HG03565 (cell line): Measurements from ENCODE around the gene ELOVL4.

Source experiments
- ATAC-seq: cut with Tn5 transposase; IDR thresholded peaks from one replicate; pipeline ENCODE4 v1.9.1; 2021; ENCODE audit warnings: mild to moderate bottlenecking, moderate library complexity; ENCODE audit not compliant: unreplicated experiment

ELOVL4 gene

DNA sequence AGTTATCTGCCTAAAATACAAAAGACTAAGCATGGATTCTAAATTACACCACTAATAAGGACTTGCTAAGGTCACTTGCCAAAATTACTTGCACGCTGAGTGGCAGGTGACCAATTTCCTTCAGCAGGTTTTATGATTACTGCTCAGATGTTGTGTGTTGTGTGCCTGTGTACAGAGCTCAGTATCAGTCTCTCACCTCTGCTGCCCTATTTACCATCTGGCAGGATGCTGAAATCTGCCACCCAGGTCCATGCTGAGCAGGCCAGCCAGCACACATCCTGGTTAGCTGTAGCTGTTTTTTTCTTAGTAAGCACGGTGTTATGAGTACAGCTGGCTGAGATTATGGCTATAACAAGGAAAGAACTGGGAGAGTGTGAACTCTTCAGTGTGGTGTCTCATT, 34.0 kb downstream of the ELOVL4 start:
- ATAC-seq = no peak

DNA sequence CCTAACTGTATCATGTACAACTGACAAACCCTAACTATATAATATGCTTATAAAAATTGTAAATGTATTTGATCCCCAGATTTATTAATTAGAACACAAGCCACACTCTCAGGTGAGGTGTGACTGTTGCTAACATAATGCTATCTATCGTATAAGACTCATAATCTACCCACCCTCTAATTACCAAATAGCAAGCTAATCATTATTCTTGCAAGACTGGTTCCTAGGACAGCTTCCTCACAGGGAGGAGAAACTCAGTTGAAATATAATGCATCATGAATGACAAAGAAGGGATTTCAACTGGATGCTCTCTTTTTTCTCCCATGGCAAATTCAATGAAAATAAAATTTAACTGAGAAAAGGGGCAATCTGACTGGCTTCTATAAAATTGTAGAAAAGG, 35.4 kb downstream of the ELOVL4 start:
- no peak for ATAC-seq

DNA sequence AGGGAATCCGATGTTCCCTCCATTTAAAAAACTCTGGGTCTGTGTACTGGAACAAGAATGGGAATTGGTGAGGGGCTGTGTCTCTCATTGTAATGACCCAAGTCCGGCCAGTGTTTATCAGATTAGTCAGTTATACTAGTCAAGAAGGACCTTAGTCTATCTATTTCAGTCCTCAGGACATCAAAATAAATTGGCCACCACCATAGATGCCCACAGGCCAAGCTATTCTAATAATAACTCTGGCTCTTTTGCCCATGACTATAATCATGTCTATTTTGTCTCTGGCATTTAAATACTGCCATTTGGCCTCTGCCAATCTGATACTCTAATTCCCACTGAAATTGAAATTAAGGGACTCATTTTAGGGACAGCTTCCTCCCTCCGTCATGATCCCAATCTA, 37.8 kb downstream of the ELOVL4 start:
- no peak for ATAC-seq

DNA sequence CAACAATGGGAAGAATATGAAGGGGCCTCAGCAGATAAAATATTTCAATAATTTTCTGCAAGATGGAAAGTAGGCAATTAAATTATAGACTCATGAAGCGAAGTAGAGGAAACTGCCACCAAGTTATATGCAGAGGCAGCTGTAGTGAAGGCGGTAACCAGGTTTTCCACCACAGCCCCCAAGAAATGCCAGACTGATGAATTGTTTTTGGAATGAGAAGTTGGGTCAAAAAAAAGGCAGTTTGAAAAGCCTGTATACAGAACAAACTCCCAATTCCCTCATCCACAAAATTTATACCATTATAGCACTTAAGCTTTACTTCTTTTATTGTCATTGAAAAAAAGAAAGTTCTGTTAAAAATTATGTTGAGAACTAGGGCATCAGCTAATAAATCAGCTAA, 45.3 kb downstream of the ELOVL4 start:
- ATAC-seq = no peak

DNA sequence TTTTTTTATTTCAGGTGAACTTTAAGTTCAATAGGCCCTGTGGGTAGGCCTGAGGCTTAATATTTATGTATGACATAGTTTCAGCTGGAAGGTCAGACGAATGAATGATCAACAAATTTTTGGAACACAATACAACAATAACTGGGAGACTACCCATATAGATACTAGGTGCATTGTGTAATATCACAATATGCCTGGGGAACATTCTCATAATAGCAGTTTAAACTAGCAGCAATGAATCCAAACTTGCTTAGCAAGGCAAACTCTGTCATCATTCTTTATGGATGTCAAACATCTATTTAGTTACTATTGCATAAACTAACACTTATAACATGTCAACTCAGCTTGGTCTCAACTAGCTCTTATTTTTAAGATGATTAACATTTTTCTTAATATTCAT, 49.3 kb downstream of the ELOVL4 start:
- no peak for ATAC-seq

DNA sequence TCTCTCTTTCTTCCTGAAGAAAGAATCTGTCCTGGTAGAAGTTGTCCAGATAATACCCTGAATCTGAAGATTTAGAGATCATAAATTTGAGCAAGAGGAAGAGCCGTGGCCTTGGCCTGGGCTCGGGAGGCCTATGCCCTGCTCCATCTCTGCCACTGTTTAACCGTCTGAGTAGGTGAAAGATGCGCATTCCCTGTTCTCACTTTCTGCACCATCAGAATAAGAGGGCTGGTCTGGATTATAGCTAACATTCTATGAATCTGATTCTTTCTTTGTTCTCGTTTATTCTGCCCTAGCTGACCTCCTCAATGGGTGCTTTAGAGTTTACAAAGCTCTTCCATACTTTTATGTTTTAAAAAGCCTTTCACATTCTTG, 51.3 kb downstream of the ELOVL4 start:
- no peak for ATAC-seq

DNA sequence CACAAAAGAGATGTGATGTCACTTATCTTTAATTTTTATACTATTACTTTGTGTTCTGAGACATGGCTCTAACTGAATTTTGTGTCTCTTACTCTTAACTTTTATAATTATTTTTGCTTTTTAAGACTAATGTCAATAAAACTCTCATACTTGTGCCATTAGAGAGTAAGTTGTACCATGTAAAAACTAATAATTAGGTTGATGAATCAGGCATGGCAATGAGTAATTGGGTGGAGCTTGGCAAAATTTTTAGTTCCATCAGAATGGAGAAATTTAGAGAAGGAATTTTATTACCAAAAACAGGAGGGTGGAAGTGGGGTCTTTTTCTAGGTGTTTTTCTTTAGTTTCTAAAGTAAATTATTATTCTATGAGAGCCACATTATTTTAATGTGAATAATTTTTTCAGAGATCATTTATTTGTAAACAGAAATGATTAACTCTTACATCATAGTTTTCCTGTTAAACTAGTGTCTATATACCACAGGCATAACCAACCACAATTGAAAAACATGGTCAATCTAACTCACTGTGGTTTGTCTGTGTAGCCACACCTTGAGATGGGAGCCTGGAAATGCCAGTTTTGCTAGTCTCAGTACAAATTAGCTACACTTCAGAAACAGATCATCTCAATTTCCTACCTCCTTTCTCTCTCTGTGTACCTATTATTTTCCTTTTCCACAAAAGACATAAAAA, 51.8 kb downstream of the ELOVL4 start:
- no peak for ATAC-seq

DNA sequence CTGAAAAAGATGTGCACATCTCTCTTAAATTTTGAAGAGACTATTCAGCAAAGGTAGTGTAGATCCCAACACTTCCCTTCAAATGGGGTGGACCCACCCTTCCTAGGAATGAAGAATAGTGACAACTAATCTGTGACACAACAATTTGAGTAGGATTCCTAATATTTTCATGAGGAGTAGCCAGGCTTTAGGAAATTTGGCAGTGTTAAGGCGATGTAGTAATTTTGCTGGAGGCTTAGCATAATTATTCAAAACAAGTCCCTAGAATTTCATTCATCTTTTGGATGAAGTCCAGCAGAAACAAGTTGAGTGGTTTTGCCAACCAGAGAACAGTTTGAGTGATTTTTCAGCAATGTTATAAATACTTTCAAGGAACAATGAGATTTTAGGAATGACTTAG, 52.4 kb downstream of the ELOVL4 start:
- no peak for ATAC-seq

DNA sequence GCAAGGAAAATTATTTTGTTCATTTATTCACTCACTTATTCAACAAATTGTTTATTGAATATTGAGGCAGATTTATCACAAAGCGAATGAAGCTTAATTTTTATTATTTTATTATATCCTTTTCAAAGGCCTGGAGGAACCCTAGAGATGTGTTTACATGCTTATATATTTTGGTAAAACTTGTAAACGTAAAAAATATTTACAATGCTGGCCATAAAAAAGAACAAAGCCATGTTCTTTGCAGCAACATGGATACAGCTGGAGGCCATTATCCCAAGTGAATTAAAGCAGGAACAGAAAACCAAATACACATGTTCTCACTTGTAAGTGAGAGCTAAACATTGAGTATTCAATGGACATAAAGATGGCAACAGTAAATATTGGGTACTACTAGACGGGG, 58.8 kb downstream of the ELOVL4 start:
- no peak for ATAC-seq

DNA sequence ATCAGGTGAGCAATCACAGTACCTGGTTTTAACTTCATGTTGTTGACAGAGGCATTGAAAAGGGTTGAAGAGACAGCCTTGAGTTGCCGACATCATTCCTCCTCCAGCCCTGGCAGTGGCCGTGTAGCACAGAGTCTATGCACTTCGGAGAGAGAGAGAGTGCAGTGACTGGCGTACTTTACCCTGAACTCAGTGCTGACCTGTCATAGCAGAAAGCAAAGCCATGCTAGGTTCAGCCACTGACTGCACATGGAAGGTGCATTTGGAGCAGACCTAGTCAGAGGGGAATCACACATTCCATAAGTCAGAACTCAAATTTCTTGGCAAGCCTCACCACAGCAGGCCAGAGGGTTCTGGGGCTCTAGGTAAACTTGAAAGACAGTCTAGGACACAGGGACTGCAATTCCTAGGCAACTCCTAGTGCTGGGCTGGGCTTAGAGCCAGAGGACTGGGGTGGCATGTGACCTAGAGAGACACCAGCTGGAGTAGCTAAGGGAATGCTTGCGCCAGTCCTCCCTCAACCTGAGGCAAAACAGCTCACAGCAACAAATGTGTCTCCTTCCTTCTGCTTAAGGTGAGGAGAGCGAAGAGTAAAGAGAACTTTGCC, 69.1 kb downstream of the ELOVL4 start:
- ATAC-seq = no peak

DNA sequence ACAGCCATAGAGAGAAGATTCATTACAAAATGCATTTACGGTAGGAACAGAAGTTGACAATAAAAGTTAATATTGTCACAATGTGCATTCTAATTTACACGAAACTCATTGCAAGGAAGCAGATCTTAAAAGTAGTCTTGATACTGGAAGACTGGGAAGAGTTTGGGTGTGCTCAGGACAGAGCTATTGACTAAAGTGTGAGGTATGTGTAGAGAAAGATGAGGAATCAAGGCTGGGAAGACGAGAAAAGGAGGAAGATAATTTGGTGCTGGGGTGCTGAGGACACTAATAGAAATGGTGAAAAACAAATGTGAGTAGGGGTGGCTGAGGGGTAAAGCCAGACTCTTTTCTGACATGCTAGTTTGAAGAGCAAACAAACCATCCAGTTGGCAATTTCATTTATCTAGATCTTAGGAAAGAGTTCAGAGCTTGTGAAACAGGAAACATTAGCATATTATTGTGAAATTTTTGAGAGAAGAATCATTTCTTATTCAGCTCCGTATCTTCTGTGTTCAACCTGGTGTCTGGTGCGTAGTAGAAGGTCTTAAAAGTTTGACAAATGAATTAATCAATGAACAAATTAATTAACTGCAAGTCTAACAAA, 72.7 kb downstream of the ELOVL4 start:
- ATAC-seq = no peak

DNA sequence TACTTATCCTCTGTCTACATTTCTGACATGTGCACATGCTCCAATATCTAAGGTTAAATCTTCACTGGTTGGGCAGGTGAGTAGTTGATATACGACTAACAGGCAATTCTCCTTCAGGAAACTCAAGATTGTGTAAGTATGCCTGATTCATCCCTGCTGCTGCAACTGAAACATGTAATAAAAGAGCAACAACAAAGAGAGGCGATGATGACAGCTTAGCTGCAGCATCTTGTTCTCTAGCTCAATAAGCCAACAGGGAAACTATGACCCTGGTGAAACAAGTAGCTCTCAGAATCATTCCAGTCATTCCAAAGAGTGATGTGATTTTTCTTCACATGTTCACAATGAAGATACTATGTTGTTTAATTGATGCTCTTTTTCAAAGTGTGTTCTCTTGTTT, 74.4 kb downstream of the ELOVL4 start:
- ATAC-seq = no peak

DNA sequence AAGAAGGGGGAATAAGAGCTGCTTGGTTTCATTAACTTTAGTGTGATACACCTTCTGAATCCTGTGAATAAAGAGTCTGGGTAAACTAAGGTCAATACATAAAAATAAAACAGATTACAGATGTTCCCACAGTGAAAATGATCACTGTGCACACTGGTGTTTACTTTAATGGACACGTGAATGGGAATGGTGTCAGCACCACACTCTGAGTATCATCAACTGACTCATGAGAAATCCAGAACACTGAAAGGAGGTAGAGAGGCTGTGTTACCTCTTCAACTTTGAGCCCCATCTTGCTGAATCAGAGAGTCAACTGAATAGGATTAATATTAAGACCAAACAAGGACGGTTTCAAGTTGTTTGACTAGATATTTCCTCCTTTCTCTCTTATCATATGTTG, 75.0 kb downstream of the ELOVL4 start:
- ATAC-seq = no peak

DNA sequence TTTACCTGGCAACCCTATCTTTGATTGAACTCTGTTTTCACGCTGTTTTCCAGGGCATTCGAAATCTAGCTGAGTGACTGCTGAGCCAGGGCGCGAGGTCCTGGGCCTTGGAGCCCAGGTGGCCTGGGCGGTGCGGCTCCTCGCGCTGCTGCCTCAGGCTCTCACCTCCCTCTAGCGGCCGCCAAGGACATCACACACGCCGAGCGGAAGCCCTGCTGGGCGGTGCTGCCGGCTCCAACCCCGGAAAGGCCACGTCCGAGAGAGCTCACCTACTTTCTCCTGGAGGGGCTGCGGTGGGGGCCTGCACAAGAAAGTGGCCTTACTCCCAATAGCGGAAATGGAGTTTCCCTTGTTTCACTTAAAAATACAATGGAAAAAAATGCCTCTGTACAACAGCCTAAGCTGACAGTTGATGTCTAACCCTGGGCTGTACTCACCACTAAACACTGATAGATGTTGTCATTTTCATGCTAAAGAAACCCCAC, 77.7 kb downstream of the ELOVL4 start:
- peak; percentile 100 for ATAC-seq

DNA sequence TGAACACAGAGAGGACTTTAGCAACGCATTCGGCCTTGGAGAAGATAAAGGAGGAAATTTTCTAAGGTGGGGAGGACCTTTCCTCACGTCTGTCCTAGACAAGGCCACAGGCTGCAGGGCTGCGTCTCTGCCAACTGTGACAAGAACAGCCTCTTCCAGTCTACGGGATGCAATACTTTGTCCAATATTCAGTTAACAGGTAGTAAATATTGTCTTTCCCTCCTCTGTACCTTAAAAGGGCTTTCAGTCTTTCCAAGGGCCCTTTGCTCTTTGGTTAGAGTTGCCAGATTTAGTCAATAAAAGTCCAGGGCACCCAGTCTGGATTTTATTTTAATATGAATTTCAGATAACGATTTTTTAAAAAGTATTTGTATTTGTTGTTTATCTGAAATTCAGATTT, 78.2 kb downstream of the ELOVL4 start:
- ATAC-seq = no peak

DNA sequence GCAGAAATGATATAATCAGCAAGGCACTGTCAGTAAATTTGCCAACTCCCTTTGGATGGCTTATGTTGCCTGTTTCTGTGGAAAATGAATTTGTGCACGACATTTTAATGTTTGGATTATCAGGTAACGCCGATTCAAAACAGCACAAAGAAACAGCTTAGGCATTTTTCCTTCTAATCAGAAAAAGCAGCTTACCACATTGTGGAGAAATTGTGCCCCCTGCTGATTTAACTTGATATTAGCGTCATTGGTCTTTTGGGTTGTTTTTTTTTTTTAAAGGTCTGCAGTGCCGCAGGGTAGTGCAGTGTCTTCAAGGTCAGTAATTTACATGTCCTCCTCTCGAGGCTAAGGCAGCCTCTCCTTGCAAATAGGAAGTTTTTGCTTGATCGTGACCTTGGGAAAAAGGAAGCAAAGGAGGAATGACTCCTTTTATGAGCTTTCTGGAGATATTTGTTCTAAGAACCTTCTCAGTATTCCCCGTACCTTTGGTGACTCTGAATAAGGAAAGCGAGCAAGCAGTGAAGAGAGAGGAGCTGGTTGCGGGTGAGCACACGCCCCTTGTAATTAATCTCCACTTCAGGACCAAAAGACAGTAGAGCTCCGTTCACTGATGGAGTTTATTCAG, 79.1 kb downstream of the ELOVL4 start:
- ATAC-seq = peak; percentile 29
